DMS153 (cell line): ENCODE results near the gene PTGER4.
"Not testable (repeated sequence)": the region's sequence is repeated elsewhere in the genome, so short reads cannot be mapped to it uniquely, and the experiment has no call there.

Experiments
- DNase-seq: peaks from one replicate; lab custom pipeline; 2025; lab: John Stamatoyannopoulos, UW

PTGER4 gene

GRCh38 chr5:40679913-40680681, at the start of gene PTGER4:
Gene PTGER4 (plus strand): TSS chr5:40679915. CDS start chr5:40680994, 1,079 bp downstream.
- DNase-seq, result no peak

GRCh38 chr5:40630126-40630525, 49.6 kb upstream of the PTGER4 start:
- DNase-seq, result no peak

- DNase-seq, result no peak
Measured at GRCh38 chr5:40631236-40631635, 48.5 kb upstream of the PTGER4 start.

- no peak for DNase-seq
Measured at GRCh38 chr5:40634154-40634553, 45.6 kb upstream of the PTGER4 start.

- no peak for DNase-seq
Measured at GRCh38 chr5:40634593-40634992, 45.1 kb upstream of the PTGER4 start.

GRCh38 chr5:40639531-40639930, 40.2 kb upstream of the PTGER4 start:
- DNase-seq, result not testable (repeated sequence)

GRCh38 chr5:40646266-40646665, 33.4 kb upstream of the PTGER4 start:
- no peak for DNase-seq

GRCh38 chr5:40648150-40648549, 31.6 kb upstream of the PTGER4 start:
- DNase-seq, result no peak

GRCh38 chr5:40649463-40650030, 30.2 kb upstream of the PTGER4 start:
- no peak for DNase-seq

GRCh38 chr5:40651201-40651600, 28.5 kb upstream of the PTGER4 start:
- DNase-seq, result no peak

- no peak for DNase-seq
Measured at GRCh38 chr5:40652441-40653220, 27.1 kb upstream of the PTGER4 start.

- DNase-seq, result no peak
Measured at GRCh38 chr5:40653221-40654022, 26.3 kb upstream of the PTGER4 start.

- no peak for DNase-seq
Measured at GRCh38 chr5:40654377-40654991, 25.2 kb upstream of the PTGER4 start.

- DNase-seq, result no peak
Measured at GRCh38 chr5:40655138-40655537, 24.6 kb upstream of the PTGER4 start.

- not testable (repeated sequence) for DNase-seq
Measured at GRCh38 chr5:40656091-40656490, 23.6 kb upstream of the PTGER4 start.

- DNase-seq, result no peak
Measured at GRCh38 chr5:40656766-40657165, 22.9 kb upstream of the PTGER4 start.

GRCh38 chr5:40660751-40661150, 19.0 kb upstream of the PTGER4 start:
- DNase-seq, result no peak

- DNase-seq, result no peak
Measured at GRCh38 chr5:40665635-40666298, 13.9 kb upstream of the PTGER4 start.

- no peak for DNase-seq
Measured at GRCh38 chr5:40666657-40667056, 13.1 kb upstream of the PTGER4 start.

- DNase-seq, result no peak
Measured at GRCh38 chr5:40667161-40667663, 12.5 kb upstream of the PTGER4 start.
